Dermis blood vessel endothelial cell (primary cell): ENCODE results near the gene TRIM9. TPM values are rescaled to one million over a fixed set of nuclear protein-coding genes. Genes with fewer than 3 reads are reported as not detected.

ENCODE experiments used
- DNase-seq: peaks from one replicate; pipeline ENCODE4 v3.0.0; 2010
- total RNA-seq: library from RNA; depleted of rRNA; stranded (reverse); fragments of >200 nt; gene quantifications from 2 replicates; pipeline ENCODE4 v1.2.3, GENCODE V29; 2014

TRIM9 gene
- total RNA-seq, 1 donor from 2014 or later, result not detected

- DNase-seq, result no peak
Measured at GRCh38 chr14:51056421-51056820, 38.5 kb downstream of the TRIM9 start.

- DNase-seq, result no peak
Measured at GRCh38 chr14:51053157-51053556, 41.7 kb downstream of the TRIM9 start.

GRCh38 chr14:51044961-51045360 is 49.9 kb downstream of the TRIM9 start:
- DNase-seq, result no peak

- DNase-seq, result no peak
Measured at GRCh38 chr14:51041883-51042282, 53.0 kb downstream of the TRIM9 start.

- no peak for DNase-seq
Measured at GRCh38 chr14:51041108-51041531, 53.8 kb downstream of the TRIM9 start.

GRCh38 chr14:51039252-51039651 is 55.7 kb downstream of the TRIM9 start:
- no peak for DNase-seq

GRCh38 chr14:51035611-51036192 is 59.2 kb downstream of the TRIM9 start:
- no peak for DNase-seq

GRCh38 chr14:51028851-51029754 is 65.8 kb downstream of the TRIM9 start:
- no peak for DNase-seq

- no peak for DNase-seq
Measured at GRCh38 chr14:51028361-51028760, 66.5 kb downstream of the TRIM9 start.

- DNase-seq, result no peak
Measured at GRCh38 chr14:51024377-51024776, 70.5 kb downstream of the TRIM9 start.

GRCh38 chr14:51023964-51024363 is 70.9 kb downstream of the TRIM9 start:
- no peak for DNase-seq

GRCh38 chr14:51022769-51023168 is 72.1 kb downstream of the TRIM9 start:
- DNase-seq, result no peak

GRCh38 chr14:51020024-51020710 is 74.7 kb downstream of the TRIM9 start:
- DNase-seq, result no peak

- no peak for DNase-seq
Measured at GRCh38 chr14:51019089-51019488, 75.8 kb downstream of the TRIM9 start.

GRCh38 chr14:51018521-51018920 is 76.4 kb downstream of the TRIM9 start:
- DNase-seq, result no peak

- DNase-seq, result peak; percentile 25
Measured at GRCh38 chr14:51014625-51015024, 80.3 kb downstream of the TRIM9 start.

- DNase-seq, result peak; percentile 5
Measured at GRCh38 chr14:51014086-51014485, 80.8 kb downstream of the TRIM9 start.

GRCh38 chr14:51012055-51012454 is 82.8 kb downstream of the TRIM9 start:
- no peak for DNase-seq

GRCh38 chr14:51008446-51008845 is 86.5 kb downstream of the TRIM9 start:
- DNase-seq, result no peak

GRCh38 chr14:51006781-51007211 is 88.1 kb downstream of the TRIM9 start:
- DNase-seq, result no peak

- DNase-seq, result no peak
Measured at GRCh38 chr14:51006324-51006723, 88.6 kb downstream of the TRIM9 start.

GRCh38 chr14:51004801-51005526 is 89.9 kb downstream of the TRIM9 start:
- peak; percentile 5 for DNase-seq

GRCh38 chr14:51004352-51004800 is 90.5 kb downstream of the TRIM9 start:
- no peak for DNase-seq
